H9 (cell line): ENCODE data around the gene TREML1. TPM values are rescaled to one million over a fixed set of nuclear protein-coding genes. Genes with fewer than 3 reads are reported as not detected.

Experiments
- DNase-seq: peaks from one replicate; pipeline ENCODE4 v3.0.0-alpha.2; 2017
- H2AFZ ChIP-seq: one replicate; pipeline ENCODE4 v1.6.1; 2013; ENCODE audit warnings: mild to moderate bottlenecking, low read length, control low read depth, moderate library complexity
- H2AK5ac ChIP-seq: 2 replicates; pipeline ENCODE4 v1.6.1; 2013; ENCODE audit warnings: low read length, control low read depth, mixed read lengths; ENCODE audit not compliant: insufficient read length
- H2BK120ac ChIP-seq: one replicate; pipeline ENCODE4 v1.6.1; 2013; ENCODE audit warnings: low read depth, mild to moderate bottlenecking, low read length, control low read depth, inconsistent platforms; ENCODE audit not compliant: poor library complexity, severe bottlenecking
- H2BK12ac ChIP-seq: 2 replicates; pipeline ENCODE4 v1.6.1; 2013; ENCODE audit warnings: low read length, control low read depth, mixed read lengths, low read depth; ENCODE audit not compliant: insufficient read length
- H2BK15ac ChIP-seq: 2 replicates; pipeline ENCODE4 v1.6.1; 2013; ENCODE audit warnings: low read depth, low read length, control low read depth
- H2BK20ac ChIP-seq: one replicate; pipeline ENCODE4 v1.6.1; 2013; ENCODE audit warnings: low read depth, mild to moderate bottlenecking, low read length, control low read depth, inconsistent platforms; ENCODE audit not compliant: poor library complexity, severe bottlenecking
- H2BK5ac ChIP-seq: 2 replicates; pipeline ENCODE4 v1.6.1; 2013; ENCODE audit warnings: low read length, control low read depth, mixed read lengths; ENCODE audit not compliant: insufficient read length
- H3K14ac ChIP-seq: 2 replicates; pipeline ENCODE4 v1.6.1; 2013; ENCODE audit warnings: low read length, control low read depth; ENCODE audit not compliant: insufficient read depth
- H3K18ac ChIP-seq: 2 replicates; pipeline ENCODE4 v1.6.1; 2013; ENCODE audit warnings: low read depth, mild to moderate bottlenecking, mixed read lengths, low read length, control low read depth; ENCODE audit not compliant: insufficient read length
- H3K23ac ChIP-seq: 2 replicates; pipeline ENCODE4 v1.6.1; 2013; ENCODE audit warnings: low read length, control low read depth, mixed read lengths, low read depth; ENCODE audit not compliant: insufficient read length
- H3K23me2 ChIP-seq: 2 replicates; pipeline ENCODE4 v1.6.1; 2013; ENCODE audit warnings: low read depth, mild to moderate bottlenecking, mixed read lengths, low read length, control low read depth; ENCODE audit not compliant: insufficient read length, poor library complexity, severe bottlenecking
- H3K27ac ChIP-seq: 2 replicates; pipeline ENCODE4 v1.5.1; 2013; ENCODE audit warnings: low read length, control low read depth, mixed read lengths, low read depth; ENCODE audit not compliant: insufficient read length
- H3K27me3 ChIP-seq: 2 replicates; pipeline ENCODE4 v1.6.1; 2013; ENCODE audit warnings: low read length, control low read depth, inconsistent platforms; ENCODE audit not compliant: insufficient read depth
- H3K4ac ChIP-seq: 2 replicates; pipeline ENCODE4 v1.6.1; 2013; ENCODE audit warnings: low read depth, mild to moderate bottlenecking, control low read depth, inconsistent platforms, low read length, moderate library complexity
- H3K4me1 ChIP-seq: 2 replicates; pipeline ENCODE4 v1.6.1; 2013; ENCODE audit warnings: low read length, control low read depth, inconsistent platforms; ENCODE audit not compliant: insufficient read depth
- H3K4me2 ChIP-seq: 2 replicates; pipeline ENCODE4 v1.6.1; 2013; ENCODE audit warnings: low read length, control low read depth, mixed read lengths; ENCODE audit not compliant: insufficient read length, insufficient read depth
- H3K56ac ChIP-seq: 2 replicates; pipeline ENCODE4 v1.6.1; 2013; ENCODE audit warnings: low read depth, mild to moderate bottlenecking, mixed read lengths, low read length, control low read depth; ENCODE audit not compliant: insufficient read length
- H3K79me1 ChIP-seq: 2 replicates; pipeline ENCODE4 v1.6.1; 2013; ENCODE audit warnings: low read depth, mild to moderate bottlenecking, moderate library complexity, low read length, control low read depth, inconsistent platforms; ENCODE audit not compliant: insufficient read depth, poor library complexity, severe bottlenecking
- H3K79me2 ChIP-seq: 2 replicates; pipeline ENCODE4 v1.6.1; 2013; ENCODE audit warnings: low read length, control low read depth, inconsistent platforms; ENCODE audit not compliant: insufficient read depth
- H3K9ac ChIP-seq: 2 replicates; pipeline ENCODE4 v1.6.1; 2013; ENCODE audit warnings: low read length, control low read depth, mixed read lengths; ENCODE audit not compliant: insufficient read length; ENCODE audit errors: extremely low read depth
- H3K9me3 ChIP-seq: one replicate; pipeline ENCODE4 v1.6.1; 2013; ENCODE audit warnings: low read depth, low read length, inconsistent platforms; ENCODE audit not compliant: control insufficient read depth
- H3T11ph ChIP-seq: one replicate; pipeline ENCODE4 v1.6.1; 2013; ENCODE audit warnings: mild to moderate bottlenecking, low read length, control low read depth, inconsistent platforms
- H4K20me1 ChIP-seq: one replicate; pipeline ENCODE4 v1.6.1; 2013; ENCODE audit not compliant: control insufficient read depth, insufficient read length, insufficient read depth
- H4K5ac ChIP-seq: 2 replicates; pipeline ENCODE4 v1.6.1; 2013; ENCODE audit warnings: low read depth, mild to moderate bottlenecking, mixed read lengths, low read length, control low read depth; ENCODE audit not compliant: insufficient read length
- H4K8ac ChIP-seq: replicated peaks from 2 replicates; pipeline ENCODE4 v1.6.1; 2013; ENCODE audit warnings: low read length, control low read depth, mixed read lengths, low read depth; ENCODE audit not compliant: insufficient read length
- H4K91ac ChIP-seq: 2 replicates; pipeline ENCODE4 v1.6.1; 2013; ENCODE audit warnings: low read depth, mild to moderate bottlenecking, moderate library complexity, mixed read lengths, low read length, control low read depth; ENCODE audit not compliant: insufficient read length
- H3K27ac Mint-ChIP-seq, 3 experiments: 2 replicates in 2 of 3; 3 replicates in 1 of 3; pipeline ENCODE4 v1.8.0; 2020 to 2021; ENCODE audit warnings: mixed read lengths in 3 of 3, mild to moderate bottlenecking in 1 of 3, moderate library complexity in 1 of 3
- H3K27me3 Mint-ChIP-seq: 2 replicates; pipeline ENCODE4 v1.8.0; 2021; ENCODE audit warnings: low read depth, mild to moderate bottlenecking, moderate library complexity, mixed read lengths
- H3K36me3 Mint-ChIP-seq, 3 experiments: 2 replicates in 2 of 3; 3 replicates in 1 of 3; pipeline ENCODE4 v1.8.0; 2020 to 2021; ENCODE audit warnings: low read depth in 3 of 3, mixed read lengths in 3 of 3; ENCODE audit not compliant: insufficient read depth in 1 of 3
- H3K4me1 Mint-ChIP-seq, 2 experiments: 2 replicates each; pipeline ENCODE4 v1.8.0; 2020; ENCODE audit warnings: mixed read lengths in 2 of 2
- H3K4me3 Mint-ChIP-seq, 2 experiments: 2 replicates in 1 of 2; 3 replicates in 1 of 2; pipeline ENCODE4 v1.8.0; 2020 to 2021; ENCODE audit warnings: mild to moderate bottlenecking in 2 of 2, mixed read lengths in 2 of 2, moderate library complexity in 1 of 2
- H3K9me3 Mint-ChIP-seq, 2 experiments: 2 replicates in 1 of 2; 3 replicates in 1 of 2; pipeline ENCODE4 v1.8.0; 2020; ENCODE audit warnings: mild to moderate bottlenecking in 2 of 2, mixed read lengths in 2 of 2, moderate library complexity in 1 of 2
- CTCF ChIP-seq: fragments of 200-600 bp; sonication (generic); conservative IDR thresholded peaks from 3 replicates; pipeline ENCODE4 v1.8.0; 2021; ENCODE audit warnings: antibody characterized with exemption, mild to moderate bottlenecking
- WGBS: extraction: QIAGEN DNeasy Blood & Tissue Kit; methylation state at CpG from one replicate; pipeline ENCODE4 v1.1.7; 2013; ENCODE audit warnings: missing lambda C conversion rate, low lambda C conversion rate, mixed read lengths; ENCODE audit not compliant: insufficient read length; ENCODE audit errors: extremely low coverage; 5-methylcytosine and 5-hydroxymethylcytosine counted together
- total RNA-seq: library from RNA; stranded (reverse); gene quantifications from 2 replicates; pipeline ENCODE4 v1.2.1, GENCODE V29; 2021

Gene TREML1
- total RNA-seq, 1 experiment from 2014 or later, result not detected

- Histone ChIP-seq H3K23me2 (no peaks in the 10 kb centered on the region), H3K56ac (no peak overlapping the region), H3K4me1 (no peaks in the 10 kb centered on the region), H3T11ph (no peak overlapping the region), H2BK12ac (no peak overlapping the region), H3K27ac (no peak overlapping the region), H2AFZ (no peak overlapping the region), H3K27me3 (no peaks in the 10 kb centered on the region), H4K8ac (no peak overlapping the region), H2BK15ac (no peak overlapping the region), H4K91ac (no peak overlapping the region), H3K9ac (no peak overlapping the region), H3K4me2 (no peak overlapping the region), H2BK20ac (no peak overlapping the region), H2BK120ac (no peak overlapping the region), H3K79me2 (no peaks in the 10 kb centered on the region), H3K18ac (no peak overlapping the region), H3K14ac (no peak overlapping the region), H3K9me3 (no peaks in the 10 kb centered on the region), H4K5ac (no peak overlapping the region), H3K4ac (no peak overlapping the region), H2BK5ac (no peak overlapping the region), H3K79me1 (no peaks in the 10 kb centered on the region), H4K20me1 (no peaks in the 10 kb centered on the region), H3K23ac (no peak overlapping the region), H2AK5ac (no peak overlapping the region)
- H3K27me3 Mint-ChIP-seq, result peaks cover 8% of the 10 kb centered on the region
- H3K36me3 Mint-ChIP-seq, result no peaks in the 10 kb centered on the region; a peak in 1 of 7 replicates
- H3K4me3 Mint-ChIP-seq, result no peak overlapping the region
- TF ChIP-seq CTCF, result no peak
- no CpG with 5 or more reads among the region's 4 CpGs for WGBS
- DNase-seq, result no peak
- H3K4me1 Mint-ChIP-seq, result peaks cover 9 to 14% of the 10 kb centered on the region in 2 experiments
- no peaks in the 10 kb centered on the region for H3K9me3 Mint-ChIP-seq
- H3K27ac Mint-ChIP-seq, result no peak overlapping the region
These were observed 25.0 kb upstream of the TREML1 start for GRCh38 chr6:41179163-41179562.
